GM12892 (cell line): ENCODE results near the gene SMOC2.

ENCODE experiments used
- DNase-seq: peaks from one replicate; pipeline ENCODE4 v3.0.0; 2011; ENCODE audit not compliant: insufficient read length
- FAIRE-seq: peaks from 2 replicates; lab custom pipeline; 2011; peaks lifted over from hg19 to GRCh38; lab: Jason Lieb, UNC
- POLR2A ChIP-seq: IDR thresholded peaks from 2 replicates; pipeline ENCODE4 v1.6.1; 2011; ENCODE audit warnings: low read depth, low read length, control low read depth
- POLR2AphosphoS5 ChIP-seq: IDR thresholded peaks from 2 replicates; pipeline ENCODE4 v1.6.1; 2011; ENCODE audit warnings: low read depth, low read length, control low read depth
- TAF1 ChIP-seq: IDR thresholded peaks from 2 replicates; pipeline ENCODE4 v1.6.1; 2011; ENCODE audit warnings: low read depth, mild to moderate bottlenecking, control low read depth, low read length, borderline replicate concordance

Gene SMOC2

DNA sequence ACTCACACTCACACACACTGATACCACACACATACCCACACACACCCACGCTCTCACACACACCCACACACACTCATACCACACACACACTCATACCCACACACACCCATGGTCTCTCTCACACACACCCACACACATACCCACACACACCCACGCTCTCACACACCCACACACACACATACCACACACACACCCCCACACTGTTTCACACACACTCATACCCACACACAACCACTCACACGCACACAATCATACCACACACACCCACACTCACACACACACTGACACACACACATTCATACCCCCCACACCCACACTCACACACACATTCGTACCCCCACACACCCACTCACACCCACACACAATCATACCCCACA is 158.1 kb downstream of the SMOC2 start:
- no peak for FAIRE-seq
- no peak for TF ChIP-seq TAF1
- TF ChIP-seq POLR2AphosphoS5 = no peak
- TF ChIP-seq POLR2A = no peak
- DNase-seq = no peak

DNA sequence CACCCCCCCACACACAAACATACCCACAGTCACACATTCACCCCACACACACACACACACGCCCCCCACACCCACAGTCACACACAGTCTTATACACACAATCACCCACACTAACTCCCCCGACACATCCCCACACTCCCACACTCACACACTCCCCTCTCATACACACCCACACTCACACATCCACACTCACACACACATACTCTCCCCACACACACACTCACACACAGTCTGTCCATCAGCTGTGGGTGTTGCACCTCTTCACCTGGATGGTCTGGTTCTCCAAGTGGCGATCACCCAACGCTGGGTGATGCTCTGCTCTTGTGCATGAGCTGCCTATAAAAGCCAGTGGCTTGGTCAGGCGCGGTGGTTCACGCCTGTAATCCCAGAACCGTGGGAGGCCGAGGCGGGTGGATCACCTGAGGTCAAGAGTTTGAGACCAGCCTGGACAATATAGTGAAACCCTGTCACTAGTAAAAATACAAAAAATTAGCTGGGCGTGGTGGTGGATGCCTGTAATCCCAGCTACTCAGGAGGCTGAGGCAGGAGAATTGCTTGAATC is 158.9 kb downstream of the SMOC2 start:
- DNase-seq = no peak
- no peak for FAIRE-seq
- no peak for TF ChIP-seq POLR2AphosphoS5
- TF ChIP-seq TAF1 = no peak
- no peak for TF ChIP-seq POLR2A

DNA sequence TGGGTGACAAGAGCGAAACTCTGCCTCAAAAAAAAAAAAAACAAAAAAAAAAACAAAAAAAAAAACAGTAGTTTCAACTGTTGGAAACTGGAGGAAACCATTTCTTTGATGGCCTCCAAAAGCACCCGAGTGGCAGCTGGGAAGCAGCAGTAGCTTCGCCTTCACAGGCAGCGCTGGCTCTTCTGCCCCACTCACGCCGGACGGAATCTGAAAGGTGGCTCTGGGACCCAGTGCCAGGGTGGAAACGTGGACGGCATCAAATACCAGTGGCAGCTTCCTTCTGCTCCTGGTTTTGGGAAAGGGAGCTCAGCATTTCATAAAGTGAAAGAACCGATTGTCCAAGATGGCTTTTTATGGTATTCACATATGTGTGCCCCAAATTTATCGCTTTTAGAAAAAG is 159.4 kb downstream of the SMOC2 start:
- no peak for TF ChIP-seq POLR2A
- no peak for TF ChIP-seq TAF1
- TF ChIP-seq POLR2AphosphoS5 = no peak
- FAIRE-seq = no peak
- no peak for DNase-seq

DNA sequence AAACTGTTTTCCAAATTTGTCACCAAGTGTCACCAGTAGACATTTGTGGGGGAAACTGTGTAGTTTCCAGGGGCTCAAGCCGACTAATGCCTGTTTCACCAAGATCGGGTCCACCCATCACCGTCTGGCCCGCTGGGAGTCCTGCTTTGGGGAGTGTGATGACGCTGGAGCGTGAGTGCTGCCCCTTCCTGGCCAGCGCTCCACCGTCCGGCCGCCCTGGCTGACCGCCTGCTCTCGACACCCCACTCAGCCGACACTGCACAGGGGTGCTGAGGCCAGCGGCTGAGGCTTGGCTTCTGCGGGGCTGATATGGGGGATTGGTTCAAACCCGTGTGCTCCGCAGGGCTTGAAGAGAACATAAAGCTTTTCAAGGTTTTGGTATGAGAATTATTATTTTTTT is 160.1 kb downstream of the SMOC2 start:
- DNase-seq (no peak), FAIRE-seq (no peak)
- TF ChIP-seq TAF1 = no peak
- no peak for TF ChIP-seq POLR2A
- no peak for TF ChIP-seq POLR2AphosphoS5

DNA sequence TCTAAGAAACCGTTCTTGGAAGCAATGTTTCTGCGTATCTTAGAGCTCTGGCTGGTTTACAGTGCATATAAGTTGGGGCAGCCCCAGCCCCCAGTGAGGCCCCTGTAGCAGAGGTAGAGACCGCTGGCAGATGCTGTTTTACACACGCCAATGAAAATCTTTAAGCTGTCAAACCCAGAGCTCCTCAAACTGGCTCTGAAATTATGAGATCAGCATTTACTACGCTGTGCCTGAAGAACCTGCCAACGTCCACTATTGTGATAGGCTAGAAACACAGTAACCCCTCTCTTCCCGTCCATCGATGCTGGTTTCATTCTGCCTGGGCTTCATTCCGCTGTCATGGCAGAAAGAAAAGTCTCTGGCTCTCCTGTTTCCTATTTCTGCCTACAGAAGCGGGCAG is 160.6 kb downstream of the SMOC2 start:
- FAIRE-seq (no peak), DNase-seq (no peak)
- no peak for TF ChIP-seq POLR2AphosphoS5
- TF ChIP-seq POLR2A = no peak
- TF ChIP-seq TAF1 = no peak

DNA sequence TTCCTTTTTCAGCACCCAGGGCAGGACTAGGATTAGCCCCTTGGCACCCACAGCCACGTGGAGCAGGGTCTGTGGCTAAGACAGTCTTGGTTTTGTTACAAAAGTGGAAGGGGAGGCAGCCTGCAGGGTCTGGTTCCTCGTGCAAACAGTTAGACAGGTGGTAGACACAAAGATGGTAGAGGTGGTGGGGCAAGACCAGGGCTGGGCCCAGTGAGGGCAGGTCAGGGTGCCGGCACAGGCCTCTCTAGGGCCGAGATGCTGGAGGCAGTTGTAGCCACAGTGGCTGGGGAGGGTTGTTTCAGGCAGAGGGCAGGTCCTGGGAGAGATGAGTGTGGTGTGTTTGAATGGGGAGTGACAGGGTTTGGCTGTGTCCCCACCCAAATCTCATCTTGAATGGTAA is 161.6 kb downstream of the SMOC2 start:
- DNase-seq = no peak
- FAIRE-seq = no peak
- TF ChIP-seq TAF1 = no peak
- TF ChIP-seq POLR2A = no peak
- TF ChIP-seq POLR2AphosphoS5 = no peak

DNA sequence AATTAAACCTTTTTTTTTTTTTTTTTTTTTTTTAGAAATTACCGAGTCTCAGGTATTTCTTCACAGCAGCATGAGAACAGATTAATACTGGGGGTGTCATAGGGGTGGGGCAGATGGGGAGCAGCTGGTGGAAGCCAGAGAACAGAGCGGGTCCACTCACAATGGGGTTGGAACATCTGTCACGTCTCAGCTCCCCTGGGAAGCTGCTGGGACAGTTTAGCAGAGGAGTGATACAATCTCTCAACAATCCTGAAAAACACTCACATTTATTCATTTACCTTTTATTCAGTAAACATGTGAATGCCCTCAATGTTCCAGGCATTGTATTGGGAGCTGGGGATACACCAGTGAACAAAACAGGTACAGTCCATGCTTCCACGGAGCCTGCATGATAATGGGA is 162.2 kb downstream of the SMOC2 start:
- no peak for FAIRE-seq
- TF ChIP-seq TAF1 = no peak
- no peak for TF ChIP-seq POLR2A
- no peak for TF ChIP-seq POLR2AphosphoS5
- no peak for DNase-seq

DNA sequence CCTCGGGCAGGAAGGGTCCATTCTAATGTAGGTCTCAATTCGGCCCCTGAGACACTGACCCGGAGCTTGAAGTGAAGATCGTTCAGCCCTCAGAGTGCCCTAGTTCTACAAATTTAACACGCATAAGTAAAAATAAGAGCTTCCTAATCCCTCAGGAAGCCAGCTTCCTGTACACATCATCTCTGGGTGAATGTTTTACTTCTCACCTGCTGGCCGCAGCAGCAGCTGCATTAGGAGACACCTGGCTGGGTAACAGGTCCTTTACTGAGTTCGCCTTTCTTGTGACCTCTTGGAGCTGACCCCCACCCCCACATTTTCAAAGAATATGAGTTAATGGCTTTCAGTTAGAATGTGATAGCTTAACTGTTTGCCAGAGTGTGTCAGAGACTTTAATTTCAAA is 165.0 kb downstream of the SMOC2 start:
- no peak for FAIRE-seq
- TF ChIP-seq TAF1 (no peak), POLR2AphosphoS5 (no peak), POLR2A (no peak)
- no peak for DNase-seq

DNA sequence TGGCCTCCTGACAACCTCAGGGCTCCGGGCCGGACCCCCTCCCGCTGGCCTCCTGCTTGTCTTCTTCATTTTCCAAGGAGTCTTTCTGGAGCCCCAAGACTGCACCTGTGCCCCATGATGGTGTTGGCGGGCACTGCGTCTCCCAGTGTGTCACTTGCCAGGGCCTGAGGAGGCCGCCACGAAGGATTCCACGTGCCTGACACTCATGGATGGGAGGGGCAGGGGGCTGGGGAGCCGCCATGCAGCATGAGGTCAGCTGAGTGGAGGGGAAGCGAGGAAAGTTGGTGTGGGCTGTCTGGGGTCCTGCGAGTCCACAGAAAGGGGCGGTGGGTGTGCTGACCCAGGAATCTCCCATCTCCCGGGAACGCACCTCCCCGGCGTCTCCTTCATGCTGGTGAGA is 165.7 kb downstream of the SMOC2 start:
- DNase-seq (no peak), FAIRE-seq (no peak)
- TF ChIP-seq TAF1 (no peak), POLR2A (no peak), POLR2AphosphoS5 (no peak)

DNA sequence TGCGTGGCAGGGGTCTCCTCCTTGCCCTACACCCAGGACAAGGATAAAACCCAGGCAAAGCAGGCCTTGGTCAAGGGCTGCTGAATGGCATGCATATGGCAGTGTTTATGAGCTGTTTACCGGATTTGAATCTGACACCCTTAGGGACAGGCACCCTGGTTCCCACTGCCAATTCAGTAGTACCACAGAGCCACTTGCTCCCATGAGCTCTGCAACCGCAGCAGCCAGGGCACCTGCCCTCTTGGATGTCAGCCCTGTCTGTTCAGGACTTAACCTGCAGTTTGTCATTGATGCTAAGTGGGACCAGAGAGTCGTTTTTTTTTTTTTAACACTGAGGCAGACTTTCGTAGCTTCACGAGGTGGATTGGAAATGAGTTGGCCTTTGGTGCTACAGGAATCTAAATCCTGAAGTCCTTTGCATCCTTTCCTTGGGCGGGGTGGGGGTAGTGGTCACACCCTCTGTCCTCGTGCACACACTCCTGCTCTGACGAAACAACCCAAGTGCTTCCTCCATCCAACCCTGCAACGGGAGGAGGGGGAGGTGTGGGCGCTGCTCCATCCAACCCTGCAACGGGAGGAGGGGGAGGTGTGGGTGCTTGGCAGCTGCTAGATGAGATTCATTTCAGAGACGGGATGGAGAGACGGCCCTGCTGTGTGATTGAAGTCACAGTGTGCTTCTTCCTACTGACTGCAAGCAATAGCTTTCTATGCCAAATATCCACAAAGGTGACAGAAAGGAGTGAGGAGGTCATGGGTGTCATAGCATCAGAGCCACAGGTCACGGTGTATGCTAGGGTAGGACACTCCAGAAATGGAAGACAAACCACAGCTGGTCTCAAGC is 166.5 kb downstream of the SMOC2 start:
- TF ChIP-seq TAF1 = no peak
- no peak for TF ChIP-seq POLR2AphosphoS5
- no peak for TF ChIP-seq POLR2A
- FAIRE-seq (no peak), DNase-seq (no peak)

DNA sequence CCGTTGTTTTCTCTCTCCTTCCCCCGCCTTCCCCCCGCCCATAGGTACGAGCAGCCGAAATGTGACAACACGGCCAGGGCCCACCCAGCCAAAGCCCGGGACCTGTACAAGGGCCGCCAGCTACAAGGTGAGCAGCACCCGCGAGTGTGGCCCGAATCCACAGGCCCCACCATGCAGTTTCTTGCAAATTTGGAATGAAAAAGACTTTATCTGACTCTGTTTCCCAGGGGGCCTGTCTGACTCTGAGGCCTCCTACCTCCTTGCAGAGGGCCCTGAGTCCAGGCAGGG is 167.1 kb downstream of the SMOC2 start:
- DNase-seq = no peak
- TF ChIP-seq TAF1 (no peak), POLR2A (no peak), POLR2AphosphoS5 (no peak)
- FAIRE-seq = no peak

DNA sequence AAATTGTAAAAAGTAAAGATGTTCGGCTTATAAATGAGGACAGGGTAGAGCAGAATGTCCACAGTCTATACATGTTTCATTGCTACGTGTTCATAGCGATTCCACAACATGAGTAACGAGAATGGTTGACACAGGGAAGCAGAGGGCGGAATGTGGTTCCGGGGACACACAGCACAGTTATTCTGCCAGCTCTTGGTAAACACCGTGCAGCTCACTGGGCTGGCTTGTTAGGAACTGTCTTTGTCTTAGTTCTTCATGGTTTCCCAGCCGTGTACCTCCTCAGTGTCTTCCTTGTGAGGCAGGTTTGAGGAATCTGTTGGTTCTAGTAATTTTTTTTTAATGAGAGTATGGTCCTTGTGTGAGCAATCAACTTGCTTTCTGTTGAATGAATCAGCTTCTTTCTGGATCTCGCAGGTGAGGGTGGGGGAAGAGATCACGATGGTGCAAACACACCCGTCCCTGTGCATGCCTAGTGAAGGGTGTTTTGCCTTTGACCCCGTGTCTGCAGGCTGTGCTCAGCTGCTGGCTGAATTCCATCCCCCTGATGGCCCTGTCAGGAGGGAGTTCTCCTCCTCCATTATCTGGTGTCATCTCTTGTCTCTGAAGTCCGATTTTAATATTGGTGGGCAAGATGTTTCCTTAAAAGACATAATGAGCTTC is 168.2 kb downstream of the SMOC2 start:
- no peak for TF ChIP-seq POLR2A
- TF ChIP-seq POLR2AphosphoS5 = no peak
- no peak for TF ChIP-seq TAF1
- no peak for DNase-seq
- no peak for FAIRE-seq
